ENCODE results near the gene SF3B2. TPM values are rescaled to one million over a fixed set of nuclear protein-coding genes. Genes with fewer than 3 reads are reported as not detected.

The SF3B2 gene
- total RNA-seq, 2 donors from 2014 or later: 123 to 131 TPM

GRCh38 chr11:66045177-66045639 lies 7.0 kb upstream of the SF3B2 start:
- peak; percentile 68 to 82 for DNase-seq
- intact Hi-C loops (cut with DNase I, micrococcal nuclease): no loop called here
- peak; percentile 89 for ATAC-seq

DNA sequence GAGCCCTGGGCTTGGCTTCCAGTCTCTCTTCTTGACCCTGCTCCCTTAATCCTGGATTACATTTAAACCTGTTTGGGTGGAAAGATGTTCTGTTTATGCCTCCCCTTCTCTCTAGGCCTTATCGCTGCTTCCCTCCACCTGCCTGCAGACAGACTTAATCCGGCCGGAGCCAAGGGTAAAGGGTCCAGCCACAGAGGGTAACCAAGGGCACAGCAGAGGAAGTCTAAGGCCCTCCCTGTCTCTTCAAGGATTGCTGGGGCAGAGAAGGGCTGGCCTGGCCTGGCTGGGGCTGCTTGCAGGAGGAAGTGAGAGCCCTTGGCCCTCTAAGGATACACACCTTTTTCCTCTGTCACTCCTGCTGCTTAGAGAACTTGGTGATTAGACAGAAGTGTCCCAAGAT lies 5.3 kb upstream of the SF3B2 start:
- intact Hi-C loops (cut with DNase I, micrococcal nuclease): no loop called here
- ATAC-seq: no peak
- no peak for DNase-seq

- ATAC-seq (no peak), DNase-seq (no peak)
- intact Hi-C loops (cut with DNase I, micrococcal nuclease): no loop called here
Observed at GRCh38 chr11:66047541-66048365, 4.4 kb upstream of the SF3B2 start.

DNA sequence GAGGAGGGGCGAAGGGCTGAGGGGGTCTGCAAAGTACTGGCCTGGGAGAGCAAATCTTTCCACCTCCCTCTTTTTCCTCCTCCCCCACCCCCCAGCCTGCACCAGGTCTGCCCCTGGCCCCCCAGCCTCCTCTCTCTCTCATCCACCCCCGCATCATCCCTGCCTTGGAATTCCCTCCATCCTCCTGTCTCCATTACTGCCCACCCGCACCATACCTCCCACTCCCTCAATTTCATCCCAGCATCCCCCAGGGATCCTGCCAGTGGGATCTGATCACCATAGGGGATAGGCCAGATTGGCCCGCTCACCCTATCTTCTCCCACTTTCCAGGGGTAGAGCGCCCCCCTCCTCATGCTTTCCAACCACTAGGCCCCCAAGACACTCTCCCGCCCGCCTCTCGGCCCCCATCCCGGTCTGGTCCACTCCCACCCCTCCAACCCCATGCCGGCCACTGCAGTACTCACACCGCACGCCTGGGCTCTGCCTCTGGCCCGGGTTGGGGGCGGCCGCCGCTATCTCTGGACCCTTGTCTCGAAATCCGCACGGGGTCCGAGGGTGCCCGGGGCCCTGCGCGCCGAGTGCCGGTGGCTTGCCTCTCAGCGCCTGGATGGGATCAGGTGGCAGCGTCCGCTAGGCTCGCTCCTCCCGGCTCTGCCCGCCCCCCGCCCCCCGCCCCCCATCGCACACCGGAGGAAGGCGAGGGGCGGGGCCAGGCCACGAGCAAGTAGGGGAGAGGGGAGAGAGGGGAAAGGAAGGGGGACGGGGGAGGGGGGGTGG lies 3.4 kb upstream of the SF3B2 start, which contains the start of gene GAL3ST3:
Gene GAL3ST3, minus strand, starts transcription at position 615 of the 777 bp plus-strand sequence. CDS start 3,746 bp downstream, outside the sequence.
- intact Hi-C loops (cut with DNase I, micrococcal nuclease): no loop called here
- no peak for DNase-seq
- ATAC-seq: no peak

DNA sequence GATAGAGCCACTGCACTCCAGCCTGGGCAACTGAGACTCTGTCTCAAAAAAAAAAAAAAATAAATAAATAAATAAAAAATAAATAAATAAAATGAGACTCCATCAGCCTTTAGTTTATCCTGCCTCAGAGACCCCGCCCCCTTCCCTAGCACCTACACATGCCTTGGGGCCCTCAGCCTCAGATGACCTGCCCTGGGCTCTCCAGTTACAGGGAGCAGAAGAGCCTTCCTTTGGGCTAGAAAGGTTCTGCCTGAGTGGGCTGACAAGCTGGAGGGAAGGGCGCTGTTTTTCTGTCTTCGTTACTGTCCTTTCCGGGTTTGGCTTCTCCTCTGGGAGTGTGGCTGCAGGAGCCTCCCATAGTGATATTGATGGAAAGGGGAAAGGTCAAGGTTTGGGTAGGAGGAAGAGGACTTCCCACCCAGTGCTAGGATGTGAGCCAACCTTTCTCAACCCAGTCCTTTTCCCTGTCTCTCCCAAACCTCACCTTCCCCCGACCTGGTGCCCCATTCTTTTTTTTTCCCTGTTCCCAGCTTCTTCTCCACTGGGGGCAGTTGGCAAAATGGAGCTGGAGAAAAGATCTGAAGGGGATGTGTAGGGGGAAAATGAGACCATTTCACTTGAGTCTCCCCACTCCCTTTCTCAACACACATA lies 1.5 kb upstream of the SF3B2 start:
- intact Hi-C loops (cut with DNase I, micrococcal nuclease): no loop called here
- ATAC-seq: no peak
- DNase-seq: no peak

DNA sequence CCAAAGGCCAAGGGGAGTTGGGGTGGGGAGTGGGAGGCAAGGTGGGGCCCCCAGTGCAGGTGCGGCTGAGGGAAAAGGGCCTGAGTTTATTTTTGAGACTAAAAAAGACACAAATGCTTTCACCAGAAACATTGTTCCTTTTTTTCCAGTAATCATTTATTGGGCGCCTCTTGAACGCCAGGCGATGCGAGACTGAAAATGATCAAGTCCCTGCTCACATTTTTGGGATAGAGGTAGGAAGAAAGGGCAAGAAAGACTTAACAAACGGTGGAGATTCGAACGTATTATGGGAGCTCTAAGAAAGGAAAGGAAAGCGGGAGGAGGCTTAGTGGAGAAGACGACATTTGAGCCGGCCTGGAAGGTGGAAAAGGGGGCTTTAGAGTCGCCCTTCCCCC lies 796 bp upstream of the SF3B2 start:
- intact Hi-C loops (cut with DNase I, micrococcal nuclease): no loop called here
- no peak for ATAC-seq
- no peak for DNase-seq

GRCh38 chr11:66052664-66052982 lies 459 bp downstream of the SF3B2 start:
- DNase-seq (no peak), ATAC-seq (no peak)
- intact Hi-C loops (cut with DNase I, micrococcal nuclease): no loop called here

- DNase-seq (no peak), ATAC-seq (no peak)
- intact Hi-C loops (cut with DNase I, micrococcal nuclease): no loop called here
Observed at GRCh38 chr11:66055021-66055420, 2.9 kb downstream of the SF3B2 start.

DNA sequence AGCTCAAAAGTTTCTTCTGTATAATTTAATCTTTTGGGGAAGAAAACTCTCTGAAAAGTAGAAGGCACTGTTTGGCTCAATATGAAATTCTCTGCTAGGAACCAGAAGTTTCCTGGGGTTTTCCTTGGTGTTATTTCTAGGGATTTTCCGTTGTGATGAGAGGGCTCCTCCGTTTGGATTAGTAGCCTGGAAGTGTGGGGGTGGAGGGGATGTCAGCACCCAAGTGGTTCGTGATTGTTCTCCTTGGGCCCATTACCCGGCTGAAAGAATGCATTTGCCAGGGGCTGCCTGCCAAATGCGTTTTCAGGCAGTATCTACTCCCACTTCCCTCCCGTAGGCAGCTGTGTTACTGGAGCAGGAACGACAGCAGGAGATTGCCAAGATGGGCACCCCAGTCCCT lies 4.3 kb downstream of the SF3B2 start:
- DNase-seq (no peak), ATAC-seq (no peak)
- intact Hi-C loops (cut with DNase I, micrococcal nuclease): no loop called here

- intact Hi-C loops (cut with DNase I, micrococcal nuclease): no loop called here
- no peak for ATAC-seq
- no peak for DNase-seq
Observed at GRCh38 chr11:66059966-66060680, 8.0 kb downstream of the SF3B2 start.

DNA sequence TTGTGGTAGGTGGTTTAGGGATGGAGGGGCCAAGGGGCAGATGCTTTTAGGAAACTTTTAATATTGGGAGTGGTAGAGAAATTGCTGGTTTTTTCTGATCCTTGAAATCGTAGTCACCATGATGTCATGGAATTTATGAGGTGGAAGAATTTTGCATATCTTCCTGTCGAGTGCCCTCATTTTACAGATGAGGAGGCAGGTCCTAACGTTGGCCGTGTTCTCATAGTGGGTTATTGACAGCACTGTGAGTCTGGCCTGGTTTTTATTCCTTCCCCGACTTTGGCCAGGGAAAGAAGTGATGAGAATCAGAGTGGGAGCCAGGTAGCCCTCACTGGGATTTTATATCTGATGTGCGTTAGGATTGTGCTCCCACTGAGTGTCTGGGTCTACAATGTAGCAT lies 9.1 kb downstream of the SF3B2 start:
- ATAC-seq: no peak
- intact Hi-C loops (cut with DNase I, micrococcal nuclease): no loop called here
- no peak for DNase-seq

- ATAC-seq (no peak), DNase-seq (no peak)
- intact Hi-C loops (cut with DNase I, micrococcal nuclease): no loop called here
Observed at GRCh38 chr11:66062408-66062807, 10.2 kb downstream of the SF3B2 start.

GRCh38 chr11:66063900-66064299 lies 11.7 kb downstream of the SF3B2 start:
- intact Hi-C loops (cut with DNase I, micrococcal nuclease): no loop called here
- DNase-seq: no peak
- ATAC-seq: no peak

GRCh38 chr11:66064571-66064970 lies 12.4 kb downstream of the SF3B2 start:
- no peak for ATAC-seq
- intact Hi-C loops (cut with DNase I, micrococcal nuclease): no loop called here

GRCh38 chr11:66066751-66067150 lies 14.6 kb downstream of the SF3B2 start:
- DNase-seq (peak in 1 of 2 donors; percentile 7), ATAC-seq (no peak)
- intact Hi-C loops (cut with DNase I, micrococcal nuclease): no loop called here

More at GRCh38 chr11:66064571-66064970, 12.4 kb downstream of the SF3B2 start:
- no peak for DNase-seq

- intact Hi-C loops (cut with DNase I, micrococcal nuclease): no loop called here
- ATAC-seq: no peak
- peak in 1 of 2 donors; percentile 15 for DNase-seq
Observed at GRCh38 chr11:66067640-66068039, 15.5 kb downstream of the SF3B2 start.

DNA sequence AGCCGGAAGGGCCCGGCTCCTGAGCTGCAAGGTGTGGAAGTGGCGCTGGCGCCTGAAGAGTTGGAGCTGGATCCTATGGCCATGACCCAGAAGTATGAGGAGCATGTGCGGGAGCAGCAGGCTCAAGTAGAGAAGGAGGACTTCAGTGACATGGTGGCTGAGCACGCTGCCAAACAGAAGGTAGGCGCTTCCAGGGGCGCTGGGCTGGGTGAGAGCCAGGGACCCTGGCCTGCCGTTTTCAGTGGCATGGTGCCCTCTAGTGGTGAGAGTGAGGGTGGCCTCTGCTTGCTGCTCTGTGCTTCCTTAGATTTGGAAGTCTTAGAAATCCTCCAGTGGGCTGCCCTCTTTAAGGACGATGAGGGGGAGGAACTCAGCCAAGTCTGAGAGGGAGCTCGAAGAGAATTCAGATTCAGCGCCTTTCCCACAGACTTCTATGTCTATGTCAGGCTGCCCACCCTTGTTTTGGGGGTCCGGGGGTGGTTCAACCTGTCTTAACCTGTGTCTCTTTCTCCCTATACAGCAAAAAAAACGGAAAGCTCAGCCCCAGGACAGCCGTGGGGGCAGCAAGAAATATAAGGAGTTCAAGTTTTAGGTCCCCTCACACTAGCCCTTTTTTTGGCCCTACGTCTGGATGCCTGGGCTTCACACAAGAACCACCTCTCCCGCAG lies 16.1 kb downstream of the SF3B2 start:
- intact Hi-C loops (cut with DNase I, micrococcal nuclease): no loop called here
- DNase-seq: peak; percentile 64 to 79
- peak; percentile 57 for ATAC-seq

DNA sequence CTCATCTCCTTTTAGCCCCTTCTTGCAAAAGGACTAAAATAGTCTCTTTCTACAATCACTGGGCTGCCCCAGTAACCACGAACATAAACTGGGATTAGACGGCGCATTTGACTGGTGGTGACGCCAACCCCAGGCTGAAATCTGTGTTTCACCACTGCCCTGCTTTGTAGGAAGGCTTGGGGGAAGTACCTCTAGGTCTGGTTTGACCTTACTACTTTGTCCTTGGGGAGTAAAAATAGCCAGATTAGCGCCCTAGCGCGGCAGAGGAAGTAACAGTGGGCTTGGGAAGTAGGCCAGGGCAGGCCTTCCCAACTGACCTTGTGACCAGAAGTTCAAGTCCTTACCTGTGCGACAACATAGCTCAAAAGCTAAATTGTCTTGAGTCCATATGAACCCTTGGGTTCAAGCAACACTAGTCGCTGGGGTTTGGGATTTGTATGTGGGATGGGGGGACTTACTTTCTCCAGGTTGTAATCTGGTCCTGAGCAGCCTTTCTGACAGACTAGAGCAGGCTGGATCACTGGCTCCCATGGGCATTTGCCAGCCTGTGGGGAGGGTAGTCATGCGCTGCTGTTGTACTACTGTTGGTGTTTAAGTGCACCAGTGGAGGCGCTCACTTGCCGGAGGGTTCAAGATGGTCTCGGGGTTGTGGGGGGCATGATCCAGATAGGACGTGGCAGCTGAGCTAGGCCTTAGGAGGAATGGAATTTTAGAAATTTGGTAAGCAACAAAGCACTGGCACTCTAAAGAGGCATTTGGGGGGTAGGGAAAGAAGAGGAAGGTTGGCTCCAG lies 17.0 kb downstream of the SF3B2 start:
- intact Hi-C loops (cut with DNase I, micrococcal nuclease): no loop called here
- DNase-seq (peak; percentile 53 to 58), ATAC-seq (peak; percentile 31)
